Suprapubic skin (tissue), 4 donors: Measurements from ENCODE around the gene METTL21A. TPM values are rescaled to one million over a fixed set of nuclear protein-coding genes. Genes with fewer than 3 reads are reported as not detected.

ENCODE experiments used
- DNase-seq, 2 donors: peaks; one replicate each; pipeline ENCODE4 v3.0.0-alpha.2; 2019; ENCODE audit warnings: low spot score in 2 of 2
- H3K27ac ChIP-seq: fragments of 200-600 bp; sonication (generic); one replicate; pipeline ENCODE4 v1.5.1; 2019
- H3K27me3 ChIP-seq: fragments of 200-600 bp; sonication (generic); one replicate; pipeline ENCODE4 v1.5.1; 2019
- H3K36me3 ChIP-seq: fragments of 200-600 bp; sonication (generic); one replicate; pipeline ENCODE4 v1.5.1; 2019
- H3K4me1 ChIP-seq: fragments of 200-600 bp; sonication (generic); one replicate; pipeline ENCODE4 v1.5.1; 2019
- H3K4me3 ChIP-seq: fragments of 200-600 bp; sonication (generic); one replicate; pipeline ENCODE4 v1.5.1; 2019; ENCODE audit warnings: mild to moderate bottlenecking
- H3K9me3 ChIP-seq: fragments of 200-600 bp; sonication (generic); one replicate; pipeline ENCODE4 v1.5.1; 2019
- EP300 ChIP-seq: sonication (generic); formaldehyde crosslinking; IDR thresholded peaks from one replicate; pipeline ENCODE4 v1.6.1; 2017; ENCODE audit warnings: antibody characterized with exemption
- POLR2A ChIP-seq, 2 donors: fragments of 450-650 bp; IDR thresholded peaks; one replicate each; pipeline ENCODE4 v1.6.1; 2017; ENCODE audit warnings: antibody characterized with exemption in 2 of 2, mild to moderate bottlenecking in 2 of 2, moderate library complexity in 2 of 2
- POLR2AphosphoS5 ChIP-seq, 3 donors: sonication (generic); formaldehyde crosslinking; IDR thresholded peaks; one replicate each; pipeline ENCODE4 v1.6.1; 2017; ENCODE audit warnings: antibody characterized with exemption in 3 of 3
- WGBS: methylation state at CpG from one replicate; pipeline ENCODE4 v1.1.5; 2018; 5-methylcytosine and 5-hydroxymethylcytosine counted together
- total RNA-seq, 4 donors: library from RNA; depleted of rRNA; stranded (reverse); fragments of >200 nt; gene quantifications; one replicate each; pipeline ENCODE4 v1.1.0, GENCODE V29; 2016
- TF ChIP-seq, protein P1 (sequence below), 2 donors: fragments of 200-600 bp in 1 of 2; fragments of 450-650 bp in 1 of 2; sonication (generic) in 1 of 2; IDR thresholded peaks; one replicate each; pipeline ENCODE4 v1.5.1; 2016 to 2019; ENCODE audit warnings: antibody characterized with exemption in 2 of 2, mild to moderate bottlenecking in 1 of 2, moderate library complexity in 1 of 2

The METTL21A gene
- total RNA-seq, 4 donors from 2014 or later = 5.6 to 24.1 (median 8.0) TPM

DNA sequence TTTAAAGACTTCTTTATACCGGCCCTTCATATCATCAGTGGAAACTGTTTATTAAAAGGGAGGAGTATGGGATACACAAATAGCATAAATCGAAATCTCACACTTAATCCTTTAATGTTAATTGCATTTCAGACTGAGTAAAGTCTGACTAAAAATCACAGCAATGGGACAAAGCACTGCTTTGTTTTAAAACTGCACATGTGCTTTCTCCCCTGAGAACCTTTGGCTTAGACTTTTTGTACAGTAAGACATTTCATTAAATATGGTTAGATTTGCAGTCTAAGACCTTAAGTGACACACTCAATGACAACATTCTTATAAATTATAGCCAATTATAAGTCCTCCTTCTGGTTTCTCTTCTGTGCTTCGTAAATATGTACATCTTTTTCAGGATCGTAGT, 12.5 kb downstream of the METTL21A start:
- DNase-seq = no peak
- no peak overlapping the region for H3K27ac ChIP-seq

DNA sequence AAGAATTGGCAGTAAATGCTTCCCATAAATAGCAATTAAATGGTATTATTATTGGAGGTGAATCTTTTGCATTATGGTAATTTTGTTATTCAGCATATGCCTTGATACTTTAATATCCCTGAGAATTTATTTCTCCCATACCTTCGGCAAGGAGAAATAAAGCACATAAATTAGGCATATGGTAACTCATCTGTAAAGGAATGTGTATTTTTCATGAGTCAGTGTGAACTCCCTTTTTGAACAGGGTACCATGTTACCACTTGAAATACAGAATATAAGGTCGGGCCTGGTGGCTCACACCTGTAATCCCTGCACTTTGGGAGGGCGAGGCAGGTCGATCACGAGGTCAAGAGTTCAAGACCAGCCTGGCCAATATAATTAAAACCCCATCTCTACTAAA, 18.4 kb downstream of the METTL21A start:
- H3K4me1 ChIP-seq = no peaks in the 10 kb centered on the region
- no peaks in the 10 kb centered on the region for H3K9me3 ChIP-seq
- H3K27me3 ChIP-seq = no peaks in the 10 kb centered on the region
- H3K4me3 ChIP-seq = no peak overlapping the region
- no peak for DNase-seq
- no peak overlapping the region for H3K27ac ChIP-seq
- no peaks in the 10 kb centered on the region for H3K36me3 ChIP-seq
- WGBS = 91% methylated on average over 5 of the region's 5 CpGs
- no peak for TF ChIP-seq POLR2AphosphoS5 (IDR thresholded peaks at IDR 0.05)
- TF ChIP-seq POLR2A (IDR thresholded peaks at IDR 0.05) = no peak
- no peak for TF ChIP-seq EP300
- TF ChIP-seq, protein P1, sequence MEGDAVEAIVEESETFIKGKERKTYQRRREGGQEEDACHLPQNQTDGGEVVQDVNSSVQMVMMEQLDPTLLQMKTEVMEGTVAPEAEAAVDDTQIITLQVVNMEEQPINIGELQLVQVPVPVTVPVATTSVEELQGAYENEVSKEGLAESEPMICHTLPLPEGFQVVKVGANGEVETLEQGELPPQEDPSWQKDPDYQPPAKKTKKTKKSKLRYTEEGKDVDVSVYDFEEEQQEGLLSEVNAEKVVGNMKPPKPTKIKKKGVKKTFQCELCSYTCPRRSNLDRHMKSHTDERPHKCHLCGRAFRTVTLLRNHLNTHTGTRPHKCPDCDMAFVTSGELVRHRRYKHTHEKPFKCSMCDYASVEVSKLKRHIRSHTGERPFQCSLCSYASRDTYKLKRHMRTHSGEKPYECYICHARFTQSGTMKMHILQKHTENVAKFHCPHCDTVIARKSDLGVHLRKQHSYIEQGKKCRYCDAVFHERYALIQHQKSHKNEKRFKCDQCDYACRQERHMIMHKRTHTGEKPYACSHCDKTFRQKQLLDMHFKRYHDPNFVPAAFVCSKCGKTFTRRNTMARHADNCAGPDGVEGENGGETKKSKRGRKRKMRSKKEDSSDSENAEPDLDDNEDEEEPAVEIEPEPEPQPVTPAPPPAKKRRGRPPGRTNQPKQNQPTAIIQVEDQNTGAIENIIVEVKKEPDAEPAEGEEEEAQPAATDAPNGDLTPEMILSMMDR (IDR thresholded peaks at IDR 0.05) = no peak

More for the DNA sequence above, 12.5 kb downstream of the METTL21A start:
- TF ChIP-seq, protein P1 (IDR thresholded peaks at IDR 0.05) = no peak
- no peak for TF ChIP-seq POLR2A (IDR thresholded peaks at IDR 0.05)
- TF ChIP-seq EP300 = no peak
- no peak for TF ChIP-seq POLR2AphosphoS5 (IDR thresholded peaks at IDR 0.05)
- Histone ChIP-seq H3K4me3 (no peak overlapping the region), H3K9me3 (no peaks in the 10 kb centered on the region), H3K27me3 (no peaks in the 10 kb centered on the region), H3K4me1 (no peaks in the 10 kb centered on the region), H3K36me3 (peaks cover 13% of the 10 kb centered on the region)
- WGBS = 79% methylated on average over 4 of the region's 4 CpGs

DNA sequence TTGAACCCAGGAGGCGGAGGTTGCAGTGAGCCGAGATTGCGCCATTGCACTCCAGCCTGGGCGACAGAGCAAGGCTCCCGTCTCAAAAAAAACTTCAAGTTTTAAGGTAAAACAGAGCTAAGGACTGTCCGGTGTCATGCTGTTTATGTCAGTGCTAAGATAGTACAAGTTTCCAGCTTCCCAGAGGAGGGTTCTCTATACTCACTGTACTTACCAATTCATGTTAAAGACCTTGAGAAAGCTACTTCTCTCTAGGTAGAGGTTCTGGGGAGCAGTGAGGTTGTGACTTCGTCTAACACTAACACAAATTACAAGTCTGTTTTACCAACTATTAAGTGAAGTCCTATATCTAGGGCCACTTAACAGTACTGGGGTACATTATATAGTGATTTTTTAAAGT, 18.8 kb downstream of the METTL21A start:
- H3K9me3 ChIP-seq = no peaks in the 10 kb centered on the region
- H3K27ac ChIP-seq = no peak overlapping the region
- 96% methylated on average over 7 of the region's 7 CpGs for WGBS
- no peaks in the 10 kb centered on the region for H3K4me1 ChIP-seq
- DNase-seq = no peak
- H3K27me3 ChIP-seq = no peaks in the 10 kb centered on the region
- no peak overlapping the region for H3K4me3 ChIP-seq
- H3K36me3 ChIP-seq = no peaks in the 10 kb centered on the region
- TF ChIP-seq POLR2AphosphoS5 (IDR thresholded peaks at IDR 0.05) = no peak
- TF ChIP-seq, protein P1 (IDR thresholded peaks at IDR 0.05) = no peak
- TF ChIP-seq EP300 = no peak
- no peak for TF ChIP-seq POLR2A (IDR thresholded peaks at IDR 0.05)

DNA sequence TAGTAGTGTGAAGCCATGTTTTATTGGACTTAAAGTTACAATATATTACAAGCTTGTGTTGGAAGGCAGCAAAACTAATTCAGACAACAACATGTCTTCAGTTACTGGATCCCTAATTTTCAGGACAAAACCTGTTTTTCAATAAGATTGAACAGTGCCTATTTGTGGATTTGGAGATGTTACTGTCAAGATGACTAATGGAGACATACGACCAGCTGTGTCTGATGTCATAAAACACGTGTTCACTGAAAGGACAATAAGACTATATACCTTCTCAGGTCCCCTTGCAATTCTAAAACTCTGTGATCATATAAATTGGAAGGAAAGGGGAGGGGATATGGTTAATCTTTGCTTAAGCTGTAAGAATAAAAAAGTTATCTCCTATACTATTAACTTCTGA, 21.7 kb downstream of the METTL21A start:
- DNase-seq = no peak
- no peaks in the 10 kb centered on the region for H3K9me3 ChIP-seq
- WGBS = 42% methylated on average over 2 of the region's 2 CpGs
- no peak overlapping the region for H3K27ac ChIP-seq
- no peak overlapping the region for H3K4me3 ChIP-seq
- peaks cover 7% of the 10 kb centered on the region for H3K36me3 ChIP-seq
- TF ChIP-seq POLR2A (IDR thresholded peaks at IDR 0.05) = no peak
- no peak for TF ChIP-seq POLR2AphosphoS5 (IDR thresholded peaks at IDR 0.05)
- no peak for TF ChIP-seq EP300
- TF ChIP-seq, protein P1 (IDR thresholded peaks at IDR 0.05) = no peak
- H3K27me3 ChIP-seq = no peaks in the 10 kb centered on the region
- peaks cover 2% of the 10 kb centered on the region for H3K4me1 ChIP-seq

DNA sequence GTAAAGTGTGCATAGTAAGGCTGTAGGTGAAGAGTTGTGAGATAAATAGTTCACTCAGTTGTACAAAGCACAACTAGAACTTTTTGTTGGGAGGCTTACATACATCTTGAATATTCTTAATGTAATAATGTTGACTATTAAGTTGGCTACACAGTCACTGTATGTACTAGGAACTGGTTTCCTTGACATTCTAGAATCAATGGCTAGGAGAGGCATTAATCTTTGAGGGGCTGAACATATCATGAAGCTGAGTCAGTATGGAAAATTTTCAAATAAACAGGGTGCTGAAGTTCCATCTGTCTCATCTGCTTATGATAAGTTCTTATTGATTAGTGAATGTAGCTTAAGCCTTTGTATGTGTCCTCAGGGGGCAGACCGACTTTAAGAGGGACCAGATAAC, 23.4 kb downstream of the METTL21A start:
- Histone ChIP-seq H3K27me3 (no peaks in the 10 kb centered on the region), H3K4me1 (peaks cover 2% of the 10 kb centered on the region), H3K9me3 (no peaks in the 10 kb centered on the region), H3K4me3 (no peak overlapping the region), H3K27ac (no peak overlapping the region), H3K36me3 (peaks cover 16% of the 10 kb centered on the region)
- no peak for DNase-seq
- no peak for TF ChIP-seq POLR2A (IDR thresholded peaks at IDR 0.05)
- TF ChIP-seq POLR2AphosphoS5 (IDR thresholded peaks at IDR 0.05) = no peak
- TF ChIP-seq, protein P1 (IDR thresholded peaks at IDR 0.05) = no peak
- TF ChIP-seq EP300 = no peak
- 96% methylated on average over 1 of the region's 1 CpG for WGBS
